Peyer's patch (tissue), 4 donors: ENCODE measurements around the gene TRIM52. TPM values are rescaled to one million over a fixed set of nuclear protein-coding genes. Genes with fewer than 3 reads are reported as not detected.
"Not testable (repeated sequence)": the region's sequence is repeated elsewhere in the genome, so short reads cannot be mapped to it uniquely, and the experiment has no call there.

ENCODE experiments used
- DNase-seq, 3 donors: peaks; one replicate each; pipeline ENCODE4 v3.0.0-alpha.2; 2017 to 2019
- H3K27ac ChIP-seq, 4 donors: fragments of 200-600 bp; sonication (generic); one replicate each; pipeline ENCODE4 v1.5.1; 2016 to 2019
- H3K27me3 ChIP-seq, 2 donors: fragments of 200-600 bp; sonication (generic); one replicate each; pipeline ENCODE4 v1.5.1; 2019
- H3K36me3 ChIP-seq, 3 donors: fragments of 200-600 bp; sonication (generic); one replicate each; pipeline ENCODE4 v1.5.1; 2016 to 2019
- H3K4me1 ChIP-seq, 4 donors: fragments of 200-600 bp; sonication (generic); one replicate each; pipeline ENCODE4 v1.5.1; 2016 to 2019
- H3K4me3 ChIP-seq, 4 donors: fragments of 200-600 bp; sonication (generic); 1 replicate in 3 of 4; 2 replicates in 1 of 4; pipeline ENCODE4 v1.5.1; 2016 to 2019; ENCODE audit warnings: mild to moderate bottlenecking in 1 of 4
- H3K9me3 ChIP-seq, 4 donors: fragments of 200-600 bp; sonication (generic); one replicate each; pipeline ENCODE4 v1.5.1; 2016 to 2019; ENCODE audit warnings: mild to moderate bottlenecking in 1 of 4
- CTCF ChIP-seq, 6 experiments: fragments of 450-650 bp in 4 of 6; fragments of 200-600 bp in 2 of 6; sonication (generic) in 1 of 6; IDR thresholded peaks; one replicate each; pipeline ENCODE4 v1.5.1; 2017 to 2019; ENCODE audit warnings: antibody characterized with exemption in 6 of 6, mild to moderate bottlenecking in 3 of 6, moderate library complexity in 1 of 6
- POLR2A ChIP-seq, 2 donors: fragments of 450-650 bp; IDR thresholded peaks; one replicate each; pipeline ENCODE4 v1.5.1; 2017; ENCODE audit warnings: antibody characterized with exemption in 2 of 2, mild to moderate bottlenecking in 2 of 2, moderate library complexity in 2 of 2
- total RNA-seq, 4 donors: library from RNA; depleted of rRNA; stranded (reverse); fragments of >200 nt; gene quantifications; one replicate each; pipeline ENCODE4 v1.1.0, GENCODE V29; 2016

Gene TRIM52
- total RNA-seq, 4 donors from 2014 or later = 15.6 to 23.1 (median 20.3) TPM

GRCh38 chr5:181212934-181213333 lies 48.0 kb downstream of the TRIM52 start:
- Histone ChIP-seq H3K4me3 (no peak overlapping the region), H3K4me1 (peaks cover 0 to 21% (median 8%) of the 10 kb centered on the region in 4 donors), H3K36me3 (no peaks in the 10 kb centered on the region), H3K27me3 (no peaks in the 10 kb centered on the region), H3K9me3 (no peaks in the 10 kb centered on the region), H3K27ac (no peak overlapping the region)
- TF ChIP-seq CTCF (IDR thresholded peaks at IDR 0.05) (no peak), POLR2A (IDR thresholded peaks at IDR 0.05) (no peak)
- DNase-seq = no peak

- H3K27ac ChIP-seq = no peak overlapping the region
- DNase-seq = no peak
- H3K9me3 ChIP-seq = no peaks in the 10 kb centered on the region
- TF ChIP-seq CTCF (IDR thresholded peaks at IDR 0.05) (no peak), POLR2A (IDR thresholded peaks at IDR 0.05) (no peak)
- H3K4me1 ChIP-seq = peaks cover 0 to 17% (median 8%) of the 10 kb centered on the region in 4 donors
- no peaks in the 10 kb centered on the region for H3K36me3 ChIP-seq
- H3K4me3 ChIP-seq = no peak overlapping the region
- no peaks in the 10 kb centered on the region for H3K27me3 ChIP-seq
Observed at GRCh38 chr5:181212080-181212479, 48.9 kb downstream of the TRIM52 start.

- Histone ChIP-seq H3K27ac (no peak overlapping the region), H3K27me3 (no peaks in the 10 kb centered on the region), H3K9me3 (no peaks in the 10 kb centered on the region), H3K4me1 (peaks cover 0 to 15% (median 4%) of the 10 kb centered on the region in 4 donors), H3K4me3 (no peak overlapping the region), H3K36me3 (no peaks in the 10 kb centered on the region)
- no peak for TF ChIP-seq CTCF (IDR thresholded peaks at IDR 0.05)
- TF ChIP-seq POLR2A (IDR thresholded peaks at IDR 0.05) = no peak
- DNase-seq = no peak
Observed at GRCh38 chr5:181211208-181211607, 49.7 kb downstream of the TRIM52 start.

- not testable (repeated sequence) for H3K27ac ChIP-seq, DNase-seq, H3K36me3 ChIP-seq, H3K27me3 ChIP-seq, H3K9me3 ChIP-seq, H3K4me3 ChIP-seq
- H3K4me1 ChIP-seq = peaks cover 2 to 16% (median 5%) of the 10 kb centered on the region in 4 donors
Observed at GRCh38 chr5:181210698-181211097, 50.2 kb downstream of the TRIM52 start.

- not testable (repeated sequence) for H3K36me3 ChIP-seq, H3K9me3 ChIP-seq, H3K4me3 ChIP-seq, H3K27ac ChIP-seq, DNase-seq, H3K27me3 ChIP-seq
- peaks cover 3 to 22% (median 10%) of the 10 kb centered on the region in 4 donors for H3K4me1 ChIP-seq
Observed at GRCh38 chr5:181210148-181210547, 50.8 kb downstream of the TRIM52 start.

- peaks cover 3 to 33% (median 18%) of the 10 kb centered on the region in 4 donors for H3K4me1 ChIP-seq
- DNase-seq, H3K9me3 ChIP-seq, H3K4me3 ChIP-seq, H3K27ac ChIP-seq, H3K36me3 ChIP-seq, H3K27me3 ChIP-seq: not testable (repeated sequence)
Observed at GRCh38 chr5:181209006-181209405, 51.9 kb downstream of the TRIM52 start.

GRCh38 chr5:181207960-181208253 lies 53.0 kb downstream of the TRIM52 start:
- DNase-seq = no peak
- Histone ChIP-seq H3K4me1 (peaks cover 3 to 41% (median 19%) of the 10 kb centered on the region in 4 donors), H3K9me3 (no peaks in the 10 kb centered on the region), H3K36me3 (no peaks in the 10 kb centered on the region), H3K27me3 (no peaks in the 10 kb centered on the region), H3K4me3 (peak overlapping the region in 1 of 4 donors; percentile 53), H3K27ac (peak overlapping the region in 3 of 4 donors; percentile 70 to 78 (median 76))
- TF ChIP-seq POLR2A (IDR thresholded peaks at IDR 0.05) (no peak), CTCF (IDR thresholded peaks at IDR 0.05) (no peak)
